ENCODE results near the gene PDE11A.
"Not testable (repeated sequence)": the region's sequence is repeated elsewhere in the genome, so short reads cannot be mapped to it uniquely, and the experiment has no call there.

Gene PDE11A

DNA sequence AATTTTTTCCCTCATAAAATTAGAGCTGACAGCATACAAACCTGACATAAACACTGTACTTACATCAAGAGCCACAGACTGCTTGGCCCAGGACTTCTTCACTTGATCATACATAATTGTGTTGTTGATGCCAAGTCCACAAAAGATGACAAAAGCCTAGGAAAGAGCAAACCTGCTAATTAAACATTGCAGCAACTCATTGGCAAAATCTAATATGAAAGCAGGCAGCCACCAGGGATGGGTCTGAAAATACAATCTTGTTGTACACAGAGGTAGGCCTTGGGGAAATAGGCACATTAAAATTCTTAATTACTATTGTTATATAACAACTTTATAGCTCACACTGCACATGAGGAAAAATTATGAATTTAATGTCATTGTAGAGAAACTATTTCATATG lies 255.8 kb downstream of the PDE11A start:
- no peak for DNase-seq (ENCODE audit: low read depth)

DNA sequence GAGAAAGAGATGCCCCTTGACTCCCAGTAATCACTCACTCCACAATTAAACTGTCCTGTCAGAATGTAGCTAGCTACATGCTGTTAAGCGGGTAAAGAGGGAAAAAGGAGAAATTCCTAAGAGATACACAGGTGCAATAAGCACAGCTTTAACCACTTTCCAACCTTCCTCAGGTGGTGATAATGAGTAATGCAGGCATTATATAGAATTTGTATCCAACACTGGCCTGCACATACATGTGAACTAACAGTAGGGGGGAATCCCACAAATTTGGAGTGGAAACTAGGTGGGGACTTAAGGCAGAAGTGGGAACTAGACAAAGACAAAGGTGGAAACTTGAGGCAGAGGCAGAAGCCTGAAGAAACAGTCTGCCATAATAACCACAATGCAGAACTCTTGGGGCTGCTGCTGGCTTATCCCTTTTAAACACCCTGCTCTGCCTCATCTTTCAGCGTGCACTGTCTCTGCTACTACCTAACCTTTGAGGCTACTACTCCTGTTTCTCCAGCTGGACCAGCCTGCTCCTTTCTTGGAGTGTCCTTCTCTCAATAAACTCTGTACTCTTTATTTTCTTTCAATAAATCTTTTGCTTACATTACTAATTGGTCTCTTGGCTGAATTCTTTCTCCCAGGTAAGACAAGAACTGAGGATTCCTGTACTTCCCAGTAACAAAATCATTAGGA lies 259.7 kb downstream of the PDE11A start:
- no peak for DNase-seq (ENCODE audit: low read depth)

GRCh38 chr2:177810906-177811305 lies 261.7 kb downstream of the PDE11A start:
- no peak for DNase-seq (ENCODE audit: low read depth)

DNA sequence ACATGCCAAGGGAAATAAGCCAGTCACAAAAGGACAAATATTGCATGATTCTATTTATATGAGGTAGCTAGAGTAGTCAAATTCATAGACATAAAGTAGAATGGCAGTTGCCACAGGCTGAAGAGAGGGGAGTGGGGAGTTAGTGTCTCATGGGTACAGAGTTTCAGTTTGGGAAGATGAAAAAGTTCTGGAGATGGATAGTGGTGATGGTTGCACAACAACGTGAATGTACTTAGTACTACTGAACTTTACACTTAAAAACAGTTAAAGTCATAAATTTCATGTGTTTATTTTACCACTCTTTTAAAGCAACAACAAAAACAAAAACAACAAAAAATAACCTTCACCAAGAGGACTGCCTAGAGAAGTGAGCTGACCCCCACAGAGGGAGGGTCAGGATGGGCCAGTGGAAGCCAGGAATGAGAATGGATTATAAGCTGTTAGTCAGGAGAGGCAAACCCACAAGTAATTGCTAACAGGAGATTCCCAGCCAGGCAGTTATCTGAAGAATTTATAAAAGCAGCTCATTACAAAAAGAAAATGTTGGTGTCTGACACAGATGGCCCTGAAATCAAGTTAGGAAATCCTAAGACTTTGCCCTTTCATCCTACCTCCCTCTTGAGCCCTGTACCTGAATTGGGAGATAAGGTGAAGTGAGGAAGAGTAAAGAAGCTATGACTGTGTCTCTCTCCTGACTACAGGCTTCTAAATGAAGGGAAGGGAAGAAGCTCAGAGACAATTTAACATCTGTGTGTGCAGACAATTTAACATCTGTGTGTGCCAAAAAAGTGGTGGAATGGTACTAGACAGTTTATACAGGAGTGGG lies 263.4 kb downstream of the PDE11A start:
- no peak for DNase-seq (ENCODE audit: low read depth)

DNA sequence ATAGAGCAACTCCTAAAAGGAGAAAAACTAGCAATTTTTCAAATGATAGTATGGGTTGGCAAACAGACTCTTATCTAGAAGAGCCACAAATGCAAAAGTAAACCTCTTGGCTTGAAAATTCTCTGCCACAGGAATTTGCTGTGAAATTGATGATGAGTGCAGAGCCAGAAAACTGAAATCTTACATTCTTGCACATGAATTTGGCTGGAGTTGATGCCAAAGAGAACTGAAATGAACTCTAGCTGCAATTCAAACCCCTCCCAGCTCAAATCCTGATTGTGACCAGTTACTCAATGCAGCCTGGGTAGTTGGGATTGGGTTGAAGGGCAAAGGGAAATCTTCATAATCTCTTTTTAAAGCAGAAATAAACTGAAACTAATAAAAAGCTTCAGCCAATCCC lies 266.6 kb downstream of the PDE11A start:
- no peak for DNase-seq (ENCODE audit: low read depth)

GRCh38 chr2:177799531-177799930 lies 273.0 kb downstream of the PDE11A start:
- no peak for DNase-seq (ENCODE audit: low read depth)

GRCh38 chr2:177797808-177798207 lies 274.8 kb downstream of the PDE11A start:
- DNase-seq (ENCODE audit: low read depth), result no peak

- DNase-seq (ENCODE audit: low read depth), result no peak
Observed at GRCh38 chr2:177796654-177797415, 275.7 kb downstream of the PDE11A start.

DNA sequence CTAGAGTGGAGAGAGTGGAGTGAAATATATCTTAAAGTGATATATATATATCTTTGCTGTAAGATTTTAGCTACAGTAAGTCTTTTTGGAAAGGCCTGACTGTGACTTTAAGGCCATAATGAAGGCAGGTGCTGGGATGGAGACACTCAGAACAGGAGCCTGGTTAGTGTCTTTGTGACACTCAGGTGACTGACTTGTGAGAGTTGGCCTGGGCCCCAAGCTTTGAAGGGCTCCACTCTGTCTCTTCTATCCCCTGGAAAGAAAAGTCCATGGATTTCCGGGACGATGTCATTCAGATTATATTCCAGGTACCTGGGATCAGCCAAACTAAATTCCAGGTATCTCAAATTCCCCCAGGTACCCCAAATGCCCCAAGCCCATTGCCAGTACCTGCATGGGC lies 276.6 kb downstream of the PDE11A start:
- no peak for DNase-seq (ENCODE audit: low read depth)

DNA sequence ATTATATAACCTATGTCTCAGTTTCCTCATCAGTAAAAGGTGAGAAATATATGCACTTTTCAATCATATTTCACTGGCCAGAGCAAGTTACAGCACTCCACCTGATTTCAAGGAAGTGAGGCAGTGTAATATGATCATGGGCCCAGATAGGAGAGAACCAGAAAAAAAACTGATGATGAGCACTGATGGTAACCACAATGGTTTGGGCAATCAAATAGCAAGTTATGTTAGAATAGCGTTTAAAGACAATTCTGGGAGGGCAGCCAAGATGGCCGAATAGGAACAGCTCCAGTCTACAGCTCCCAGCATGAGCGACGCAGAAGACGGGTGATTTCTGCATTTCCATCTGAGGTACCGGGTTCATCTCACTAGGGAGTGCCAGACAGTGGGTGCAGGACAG lies 287.4 kb downstream of the PDE11A start:
- not testable (repeated sequence) for DNase-seq (ENCODE audit: low read depth)

- DNase-seq (ENCODE audit: low read depth), result no peak
Observed at GRCh38 chr2:177784745-177785067, 287.9 kb downstream of the PDE11A start.

DNA sequence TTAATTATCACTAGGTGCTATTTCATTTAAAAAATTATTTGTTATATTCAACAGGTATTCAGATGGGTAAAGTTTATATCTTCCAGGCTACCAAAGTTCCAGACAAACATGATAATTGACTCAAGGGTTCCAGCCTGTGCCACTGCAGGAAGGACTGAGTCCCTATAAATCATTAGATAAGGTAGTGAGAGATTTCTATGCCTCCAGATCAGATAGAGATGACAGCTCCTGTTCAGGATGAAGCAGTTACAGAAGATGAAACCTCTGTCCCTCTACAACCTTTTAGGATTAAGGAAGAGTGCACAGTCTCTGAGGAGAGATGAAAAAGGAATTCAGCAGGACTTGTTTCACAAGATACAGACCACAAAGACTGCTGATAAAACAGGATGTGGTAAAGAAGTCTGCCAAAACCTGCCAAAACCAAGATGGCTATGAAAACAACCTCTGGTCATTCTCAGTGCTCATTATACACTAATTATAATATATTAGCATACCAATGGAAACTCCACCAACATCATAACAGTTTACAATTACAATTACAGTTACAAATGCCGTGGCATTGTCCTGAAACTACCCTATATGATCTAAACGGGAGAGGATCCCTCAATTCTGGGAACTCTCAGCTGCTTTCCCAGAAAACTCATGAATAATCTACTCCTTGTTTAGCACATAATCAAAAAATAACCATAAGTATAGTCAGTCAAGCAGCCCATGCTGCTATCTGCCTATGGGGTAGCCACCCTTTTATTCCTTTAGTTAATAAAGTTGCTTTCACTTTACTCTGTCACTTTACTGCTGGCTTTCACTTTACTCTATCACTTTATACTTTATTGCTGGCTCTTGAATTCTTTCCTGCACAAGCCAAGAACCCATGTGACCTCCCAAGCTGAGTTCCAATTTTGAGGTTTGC lies 288.5 kb downstream of the PDE11A start:
- no peak for DNase-seq (ENCODE audit: low read depth)

- DNase-seq (ENCODE audit: low read depth), result no peak
Observed at GRCh38 chr2:177783091-177783490, 289.5 kb downstream of the PDE11A start.

- DNase-seq (ENCODE audit: low read depth), result no peak
Observed at GRCh38 chr2:177782613-177783012, 290.0 kb downstream of the PDE11A start.

GRCh38 chr2:177778472-177778871 lies 294.1 kb downstream of the PDE11A start:
- no peak for DNase-seq (ENCODE audit: low read depth)

DNA sequence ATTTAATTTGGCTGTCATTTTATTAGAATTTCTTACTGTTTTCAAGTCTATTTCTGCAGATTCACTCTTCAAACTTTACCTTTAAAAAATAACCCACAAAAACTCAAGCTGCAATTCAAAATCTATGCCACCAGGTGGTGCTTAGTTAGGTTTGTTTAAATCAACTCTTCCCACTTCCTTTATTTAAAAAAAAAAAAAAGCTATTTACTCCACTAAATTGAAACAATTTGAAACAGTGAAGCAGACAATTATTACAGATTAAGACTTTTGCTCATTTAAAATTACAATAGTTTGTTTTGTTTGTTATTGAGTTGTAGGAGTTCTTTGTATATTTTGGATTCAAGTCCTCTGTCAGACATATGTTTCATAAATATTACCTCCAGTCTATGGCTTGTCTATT lies 300.0 kb downstream of the PDE11A start:
- DNase-seq (ENCODE audit: low read depth), result no peak

GRCh38 chr2:177771191-177771590 lies 301.4 kb downstream of the PDE11A start:
- no peak for DNase-seq (ENCODE audit: low read depth)

GRCh38 chr2:177767768-177768167 lies 304.8 kb downstream of the PDE11A start:
- no peak for DNase-seq (ENCODE audit: low read depth)

GRCh38 chr2:177765698-177766097 lies 306.9 kb downstream of the PDE11A start:
- DNase-seq (ENCODE audit: low read depth), result no peak

- DNase-seq (ENCODE audit: low read depth), result peak; percentile 48
Observed at GRCh38 chr2:177763531-177764265, 308.9 kb downstream of the PDE11A start.

- no peak for DNase-seq (ENCODE audit: low read depth)
Observed at GRCh38 chr2:177759443-177759842, 313.1 kb downstream of the PDE11A start.
